Peyer's patch (tissue), 4 donors: ENCODE data around the gene OPCML.

Experiments used
- POLR2A ChIP-seq, 2 donors: fragments of 450-650 bp; IDR thresholded peaks; one replicate each; pipeline ENCODE4 v1.5.1; 2017; ENCODE audit warnings: antibody characterized with exemption in 2 of 2, mild to moderate bottlenecking in 2 of 2, moderate library complexity in 2 of 2
- TF ChIP-seq, protein P1 (sequence below), 6 experiments: fragments of 450-650 bp in 4 of 6; fragments of 200-600 bp in 2 of 6; sonication (generic) in 1 of 6; IDR thresholded peaks; one replicate each; pipeline ENCODE4 v1.5.1; 2017 to 2019; ENCODE audit warnings: antibody characterized with exemption in 6 of 6, mild to moderate bottlenecking in 3 of 6, moderate library complexity in 1 of 6

GRCh38 chr11:132763503-132763902 lies 768.8 kb downstream of the OPCML start:
- TF ChIP-seq, protein P1, sequence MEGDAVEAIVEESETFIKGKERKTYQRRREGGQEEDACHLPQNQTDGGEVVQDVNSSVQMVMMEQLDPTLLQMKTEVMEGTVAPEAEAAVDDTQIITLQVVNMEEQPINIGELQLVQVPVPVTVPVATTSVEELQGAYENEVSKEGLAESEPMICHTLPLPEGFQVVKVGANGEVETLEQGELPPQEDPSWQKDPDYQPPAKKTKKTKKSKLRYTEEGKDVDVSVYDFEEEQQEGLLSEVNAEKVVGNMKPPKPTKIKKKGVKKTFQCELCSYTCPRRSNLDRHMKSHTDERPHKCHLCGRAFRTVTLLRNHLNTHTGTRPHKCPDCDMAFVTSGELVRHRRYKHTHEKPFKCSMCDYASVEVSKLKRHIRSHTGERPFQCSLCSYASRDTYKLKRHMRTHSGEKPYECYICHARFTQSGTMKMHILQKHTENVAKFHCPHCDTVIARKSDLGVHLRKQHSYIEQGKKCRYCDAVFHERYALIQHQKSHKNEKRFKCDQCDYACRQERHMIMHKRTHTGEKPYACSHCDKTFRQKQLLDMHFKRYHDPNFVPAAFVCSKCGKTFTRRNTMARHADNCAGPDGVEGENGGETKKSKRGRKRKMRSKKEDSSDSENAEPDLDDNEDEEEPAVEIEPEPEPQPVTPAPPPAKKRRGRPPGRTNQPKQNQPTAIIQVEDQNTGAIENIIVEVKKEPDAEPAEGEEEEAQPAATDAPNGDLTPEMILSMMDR (IDR thresholded peaks at IDR 0.05) = no peak
- TF ChIP-seq POLR2A (IDR thresholded peaks at IDR 0.05) = no peak
